T-helper 2 cell (primary cell): ENCODE data around the gene FEZ2.
A peak's percentile ranks its signal among the peaks of the same experiment; 100 is the strongest.

Source experiments
- DNase-seq, 5 experiments: peaks; one replicate each; pipeline versions ENCODE4 v3.0.0 to v3.0.0-alpha.2; 2012 to 2022

FEZ2 gene

GRCh38 chr2:36528274-36528673, 69.7 kb downstream of the FEZ2 start:
- peak in 1 of 5 experiments; percentile 54 for DNase-seq

- no peak for DNase-seq
Measured at GRCh38 chr2:36526226-36526625, 71.7 kb downstream of the FEZ2 start.

- DNase-seq = no peak
Measured at GRCh38 chr2:36525245-36525644, 72.7 kb downstream of the FEZ2 start.

- DNase-seq = no peak
Measured at GRCh38 chr2:36523153-36523552, 74.8 kb downstream of the FEZ2 start.

- no peak for DNase-seq
Measured at GRCh38 chr2:36520431-36520830, 77.5 kb downstream of the FEZ2 start.

DNA sequence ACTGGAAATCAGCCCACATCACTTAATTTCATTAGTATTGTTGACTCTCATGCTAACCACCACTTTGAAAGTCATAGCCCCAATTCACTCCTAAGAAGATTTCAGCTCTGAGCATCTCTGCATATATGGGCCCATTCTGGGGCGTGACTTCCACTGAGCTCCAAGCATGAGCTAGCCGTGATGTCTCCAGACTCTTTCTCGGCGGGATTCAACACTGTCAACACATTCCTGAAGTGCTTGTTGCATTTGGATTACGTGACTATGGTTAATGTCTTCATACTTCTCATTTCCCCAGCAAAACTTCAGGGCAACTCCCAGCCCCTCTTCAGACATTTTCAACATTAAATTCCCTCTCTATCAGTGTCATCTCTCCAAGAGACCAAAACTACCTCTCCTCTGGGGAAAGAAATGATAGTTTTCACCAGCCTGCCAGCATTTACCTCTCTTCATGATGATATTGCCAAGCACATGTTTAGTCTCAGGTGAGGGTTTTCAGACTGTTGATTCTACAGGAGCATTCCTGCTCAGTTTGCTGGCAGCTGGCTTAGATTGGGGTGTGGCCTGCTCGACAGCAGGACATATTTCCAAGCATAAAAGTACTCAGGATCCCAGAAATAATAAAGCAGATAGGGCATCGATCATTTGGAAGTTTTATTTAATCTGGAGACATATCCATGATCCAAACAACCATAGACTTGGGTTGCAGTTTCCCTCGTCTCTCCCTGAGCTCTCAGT, 81.7 kb downstream of the FEZ2 start:
- DNase-seq = no peak

- no peak for DNase-seq
Measured at GRCh38 chr2:36515538-36515937, 82.4 kb downstream of the FEZ2 start.

- DNase-seq = no peak
Measured at GRCh38 chr2:36513661-36514060, 84.3 kb downstream of the FEZ2 start.

DNA sequence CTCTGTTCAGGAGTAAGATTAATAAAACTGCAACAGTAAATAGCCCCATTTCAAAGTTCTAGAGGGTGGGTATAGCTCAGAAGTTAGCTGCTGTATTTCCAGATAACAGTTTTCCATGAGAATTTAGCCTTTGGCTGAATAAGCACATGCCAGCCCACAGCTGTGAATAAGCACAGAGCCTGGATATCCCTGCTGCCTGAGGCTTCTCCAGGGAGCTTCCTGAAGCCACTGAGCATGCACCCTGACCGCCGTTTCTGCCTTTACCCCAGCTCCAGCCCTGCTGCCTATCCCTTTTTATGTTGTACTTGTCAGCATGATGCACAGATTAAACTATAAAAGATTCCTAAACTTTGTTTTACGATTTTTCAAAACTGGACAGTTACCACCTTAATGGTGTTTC, 85.3 kb downstream of the FEZ2 start:
- DNase-seq = no peak

DNA sequence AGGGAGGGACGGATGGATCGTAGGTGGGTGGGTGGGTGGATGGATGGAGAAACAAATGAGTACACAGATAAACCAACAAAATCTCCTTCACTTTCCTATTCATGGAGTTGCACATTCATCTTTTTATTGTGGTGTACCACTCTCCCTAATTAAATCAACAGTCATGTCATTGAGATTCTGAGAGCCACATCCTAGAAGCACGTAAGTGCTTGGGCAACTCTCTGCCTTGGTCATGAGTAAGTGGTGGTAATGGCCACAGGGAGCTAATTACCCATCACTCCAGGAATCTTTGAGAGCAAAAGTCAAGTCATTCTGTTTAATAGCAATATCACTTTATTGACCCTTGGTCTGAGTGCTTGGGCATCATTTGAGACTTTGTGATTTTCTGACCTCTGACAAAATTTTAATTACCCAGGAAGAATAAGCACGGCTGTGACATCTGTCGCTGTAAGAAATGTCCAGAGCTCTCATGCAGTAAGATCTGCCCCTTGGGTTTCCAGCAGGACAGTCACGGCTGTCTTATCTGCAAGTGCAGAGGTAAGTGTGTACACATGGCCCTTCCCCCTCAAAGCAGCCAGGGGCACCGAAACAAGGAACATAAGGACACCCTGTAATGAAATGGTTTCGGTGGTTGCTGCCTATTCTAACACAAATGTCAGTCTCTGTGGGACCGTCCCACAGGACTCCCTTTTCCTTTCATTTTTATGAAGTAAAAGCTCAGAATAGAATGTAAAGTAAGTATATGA, 85.9 kb downstream of the FEZ2 start:
- no peak for DNase-seq

DNA sequence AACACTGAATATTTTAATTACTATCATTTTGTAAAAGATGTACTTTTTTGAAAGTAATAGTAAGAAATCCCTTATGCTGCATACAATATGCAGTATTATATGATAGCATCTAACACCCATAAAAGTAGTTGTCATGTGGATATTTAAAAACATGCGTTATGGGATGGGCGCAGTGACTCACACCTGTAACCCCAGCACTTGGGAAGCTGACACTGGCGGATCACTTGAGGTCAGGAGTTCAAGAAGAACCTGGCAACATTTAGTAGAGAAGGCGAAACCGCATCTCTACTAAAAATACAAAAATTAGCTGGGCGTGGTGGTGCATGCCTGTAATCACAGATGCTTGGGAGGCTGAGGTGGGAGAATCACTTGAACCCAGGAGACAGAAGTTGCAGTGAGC, 88.9 kb downstream of the FEZ2 start:
- no peak for DNase-seq

DNA sequence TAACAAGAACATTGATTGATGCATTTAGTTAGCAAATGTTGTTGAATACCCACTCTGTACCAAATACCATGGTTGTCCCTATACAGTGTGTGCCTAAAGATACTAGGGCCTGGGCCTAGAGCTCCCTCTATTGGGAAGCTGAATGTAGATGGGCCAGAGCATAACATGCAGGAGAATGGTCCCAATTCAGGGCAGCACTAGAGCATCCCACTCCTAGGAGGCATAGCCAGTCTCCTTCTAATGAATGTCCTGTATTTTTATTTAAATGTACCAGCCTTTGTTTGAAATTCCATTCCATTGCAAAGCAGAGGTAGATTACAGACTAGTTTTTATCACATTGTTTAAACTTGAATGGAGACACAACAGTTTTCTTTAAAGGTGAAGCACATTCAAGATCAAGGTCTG, 90.6 kb downstream of the FEZ2 start:
- DNase-seq = peak in 2 of 5 experiments; percentile 1 to 36
